ENCODE data around the gene PTPN2.
"Not testable (repeated sequence)": the region's sequence is repeated elsewhere in the genome, so short reads cannot be mapped to it uniquely, and the experiment has no call there.

The PTPN2 gene

DNA sequence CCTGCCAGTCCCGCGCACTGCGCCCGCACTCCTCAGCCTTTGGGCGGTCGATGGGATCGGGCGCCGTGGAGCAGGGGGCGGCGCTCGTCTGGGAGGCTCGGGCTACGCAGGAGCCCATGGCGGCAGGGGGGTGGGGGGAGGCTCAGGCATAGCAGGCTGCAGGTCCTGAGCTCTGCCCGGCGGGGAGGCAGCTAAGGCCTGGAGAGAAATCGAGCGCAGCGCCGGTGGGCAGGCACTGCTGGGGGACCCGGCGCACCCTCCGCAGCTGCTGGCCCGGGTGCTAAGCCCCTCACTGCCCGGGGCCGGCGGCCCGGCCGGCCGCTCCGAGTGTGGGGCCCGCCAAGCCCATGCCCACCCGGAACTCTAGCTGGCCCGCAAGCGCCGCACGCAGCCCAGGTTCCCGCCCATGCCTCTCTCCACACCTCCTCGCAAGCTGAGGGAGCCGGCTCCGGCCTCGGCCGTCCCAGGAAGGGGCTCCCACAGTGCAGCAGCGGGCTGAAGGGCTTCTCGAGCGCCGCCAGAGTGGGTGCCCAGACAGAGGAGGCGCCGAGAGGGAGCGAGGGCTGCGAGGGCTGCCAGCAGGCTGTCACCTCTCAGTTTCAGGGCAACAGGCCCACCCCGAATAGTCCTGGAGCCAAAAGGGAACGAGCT, 107.1 kb downstream of the PTPN2 start:
- DNase-seq (ENCODE audit: low read depth in 4 of 4, low spot score in 1 of 4), result no peak

DNA sequence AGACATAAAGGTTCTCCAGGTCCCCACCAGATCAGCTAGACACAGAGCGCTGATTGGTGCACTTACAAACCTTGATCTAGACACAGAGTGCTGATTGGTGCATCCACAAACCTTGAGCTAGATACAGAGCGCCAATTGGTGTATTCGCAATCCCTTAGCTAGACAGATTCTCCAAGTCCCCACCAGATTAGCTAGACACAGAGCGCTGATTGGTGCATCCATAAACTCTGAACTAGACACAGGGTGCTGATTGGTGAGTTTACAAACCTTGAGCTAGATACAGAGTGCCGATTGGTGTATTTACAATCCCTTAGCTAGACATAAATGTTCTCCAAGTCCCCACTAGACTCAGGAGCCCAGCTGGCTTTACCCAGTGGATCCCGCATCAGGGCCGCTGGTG, 107.6 kb downstream of the PTPN2 start:
- not testable (repeated sequence) for DNase-seq (ENCODE audit: low read depth in 4 of 4, low spot score in 1 of 4)

DNA sequence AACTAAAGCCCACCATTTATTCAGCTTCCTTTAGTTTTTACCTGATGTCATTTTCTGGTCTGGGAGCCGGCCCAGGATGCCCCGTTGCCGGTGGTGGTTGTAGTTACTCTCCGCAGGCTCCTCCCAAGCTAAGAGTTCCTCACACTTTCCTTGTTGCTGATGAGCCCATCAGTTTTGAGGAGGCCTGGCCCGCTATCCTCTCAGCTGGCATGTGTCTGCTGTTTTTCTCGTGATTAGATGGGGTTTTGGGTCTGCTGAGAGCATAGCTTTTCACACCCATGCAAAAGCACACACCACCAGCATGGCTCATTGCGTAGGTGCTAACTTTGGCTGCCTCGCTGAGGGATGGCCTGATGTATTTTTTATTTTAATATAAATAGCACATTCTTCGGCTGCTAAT, 109.1 kb downstream of the PTPN2 start:
- DNase-seq (ENCODE audit: low read depth in 4 of 4, low spot score in 1 of 4), result no peak

DNA sequence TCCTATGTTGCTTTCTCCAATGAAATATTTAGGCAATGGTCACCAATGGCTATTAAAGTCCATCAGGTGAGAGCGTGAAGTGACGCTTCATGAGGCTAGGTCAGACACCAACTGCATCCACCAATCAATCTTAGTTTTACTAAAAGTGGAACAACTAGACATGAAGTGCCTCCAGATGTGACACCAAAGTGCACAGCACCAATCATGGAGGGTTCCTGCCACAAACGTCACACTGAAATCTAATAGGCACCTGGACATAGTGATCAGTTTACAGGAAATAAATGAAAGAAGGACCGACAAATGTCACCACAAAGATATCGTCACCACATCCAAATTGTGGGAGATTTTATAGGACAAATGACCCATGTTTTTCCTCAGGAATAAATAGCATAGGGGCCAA, 110.7 kb downstream of the PTPN2 start:
- no peak for DNase-seq (ENCODE audit: low read depth in 4 of 4, low spot score in 1 of 4)

DNA sequence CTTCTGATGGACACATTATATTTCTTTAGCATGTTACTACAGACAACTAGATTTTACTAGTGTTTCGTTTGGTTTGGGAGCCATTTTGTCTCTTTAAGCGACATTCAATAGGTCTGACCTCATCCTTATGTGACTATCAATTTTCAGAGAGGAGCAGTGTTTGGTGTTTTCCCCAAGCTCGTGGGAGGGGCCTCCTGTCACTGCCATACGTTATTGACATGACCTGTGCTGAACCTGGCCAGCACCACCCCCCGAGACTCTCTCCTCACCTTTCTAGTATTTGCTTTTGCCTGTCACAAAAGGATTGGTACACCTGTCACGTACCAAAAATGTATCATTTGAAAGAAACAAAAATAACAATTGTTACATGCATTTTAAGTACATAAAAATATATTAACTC, 111.9 kb downstream of the PTPN2 start:
- DNase-seq (ENCODE audit: low read depth in 4 of 4, low spot score in 1 of 4), result no peak

DNA sequence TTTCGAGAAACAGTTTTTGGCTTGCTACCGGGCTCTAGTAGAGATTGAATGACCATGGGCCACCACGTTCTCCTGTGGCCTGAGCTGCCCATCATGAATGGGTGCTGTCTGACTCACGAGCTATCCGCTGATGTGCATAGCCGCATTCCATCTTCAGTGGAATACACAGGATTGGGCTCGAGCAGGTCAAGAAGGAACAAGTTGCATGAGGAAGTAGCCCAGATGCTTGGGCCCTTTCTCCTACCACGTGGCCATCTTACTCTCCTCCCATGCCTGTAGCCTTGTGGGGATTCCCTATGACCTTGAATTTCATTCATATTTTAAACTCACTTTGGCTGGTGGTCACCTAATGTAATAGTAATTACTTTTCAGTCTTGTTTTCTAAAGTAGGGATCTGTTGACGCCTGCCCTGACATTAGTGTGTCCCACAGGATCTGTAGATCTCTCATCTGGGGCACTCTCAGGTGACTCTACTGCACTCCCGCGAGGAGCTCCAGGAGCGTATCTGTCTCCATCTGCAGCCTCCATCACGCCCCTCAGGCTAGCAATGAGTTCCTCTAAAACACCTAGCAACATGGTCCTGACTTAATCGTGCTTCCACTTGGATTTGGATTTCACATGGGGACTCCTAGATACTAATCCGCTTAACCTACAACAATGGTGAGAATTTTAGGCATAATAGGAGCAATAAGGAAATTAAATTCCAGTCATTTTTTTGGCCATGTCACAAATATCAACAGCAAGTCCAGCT, 113.4 kb downstream of the PTPN2 start:
- DNase-seq (ENCODE audit: low read depth in 4 of 4, low spot score in 1 of 4), result no peak

DNA sequence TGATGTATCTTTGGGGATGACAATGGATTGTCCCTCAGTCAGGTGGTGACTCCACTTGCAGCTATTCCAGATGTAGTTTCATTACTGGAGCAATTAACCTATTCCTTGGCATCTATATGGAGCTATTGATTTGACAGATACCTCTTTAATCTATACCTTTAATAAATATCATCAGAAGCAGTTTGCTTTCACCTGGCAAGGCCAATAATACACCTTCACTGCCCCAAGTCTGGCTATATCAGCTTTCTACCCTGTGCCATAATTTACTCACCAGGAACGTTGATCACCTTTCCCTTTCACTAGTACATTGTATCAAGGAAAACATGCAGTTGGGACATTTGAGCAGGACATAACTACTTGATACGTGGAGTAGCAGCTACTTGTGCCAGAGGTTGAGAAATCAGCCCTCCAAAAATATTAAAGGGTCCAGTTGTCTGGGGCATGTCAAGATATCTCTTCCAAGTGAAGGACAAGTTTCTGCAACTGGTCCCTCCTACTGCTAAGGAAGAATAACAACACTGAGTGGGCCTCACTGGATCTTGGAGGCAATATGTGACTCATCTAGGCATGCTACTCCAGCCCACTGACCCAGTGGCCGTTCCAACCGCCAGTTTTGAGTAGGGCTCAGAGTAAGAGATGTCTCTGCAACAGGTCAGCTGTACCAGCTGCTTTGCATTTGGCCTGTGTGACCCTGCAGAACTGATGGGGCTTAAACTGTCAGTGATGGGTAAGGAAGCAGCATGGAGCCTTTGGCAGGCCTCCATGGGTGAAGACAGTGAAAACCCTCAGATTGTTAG, 114.2 kb downstream of the PTPN2 start:
- no peak for DNase-seq (ENCODE audit: low read depth in 4 of 4, low spot score in 1 of 4)

DNA sequence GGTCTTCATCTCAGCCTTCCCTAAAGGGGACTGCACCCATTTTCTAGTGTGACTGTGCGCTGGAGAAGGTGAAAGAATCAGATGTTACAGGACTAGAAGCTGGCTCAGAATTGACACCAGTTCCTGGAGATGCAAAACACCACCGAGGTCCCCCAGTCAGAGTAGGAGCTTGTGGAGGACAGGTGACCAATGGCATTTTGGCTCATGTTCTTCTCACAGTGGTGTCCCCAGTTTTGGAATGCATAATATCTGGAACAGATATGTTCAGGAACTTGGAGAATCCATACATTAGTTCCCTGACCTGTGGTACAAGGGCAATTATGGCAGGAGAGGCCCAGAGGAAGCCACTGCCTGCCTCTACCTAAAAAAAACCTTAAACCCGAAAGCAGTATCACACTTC, 114.9 kb downstream of the PTPN2 start:
- no peak for DNase-seq (ENCODE audit: low read depth in 4 of 4, low spot score in 1 of 4)

DNA sequence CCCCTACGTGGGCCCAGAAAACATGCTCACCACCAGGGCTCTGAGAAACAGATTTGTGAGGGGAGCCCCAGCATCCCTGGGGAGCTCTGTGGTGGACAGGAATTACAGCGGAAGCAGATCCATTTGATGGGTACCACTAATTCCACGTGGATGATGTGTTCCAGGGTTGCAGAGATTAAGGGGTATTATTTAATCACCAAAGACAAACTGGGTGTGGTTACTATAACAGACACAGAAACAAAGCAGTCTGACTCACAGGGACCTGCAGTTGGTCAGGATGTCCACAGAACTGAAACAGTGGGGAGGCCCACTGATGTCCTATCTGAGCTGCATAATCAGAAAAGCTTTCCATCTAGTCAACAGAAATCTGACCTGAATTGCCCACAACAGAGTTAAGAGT, 115.4 kb downstream of the PTPN2 start:
- DNase-seq (ENCODE audit: low read depth in 4 of 4, low spot score in 1 of 4), result no peak

DNA sequence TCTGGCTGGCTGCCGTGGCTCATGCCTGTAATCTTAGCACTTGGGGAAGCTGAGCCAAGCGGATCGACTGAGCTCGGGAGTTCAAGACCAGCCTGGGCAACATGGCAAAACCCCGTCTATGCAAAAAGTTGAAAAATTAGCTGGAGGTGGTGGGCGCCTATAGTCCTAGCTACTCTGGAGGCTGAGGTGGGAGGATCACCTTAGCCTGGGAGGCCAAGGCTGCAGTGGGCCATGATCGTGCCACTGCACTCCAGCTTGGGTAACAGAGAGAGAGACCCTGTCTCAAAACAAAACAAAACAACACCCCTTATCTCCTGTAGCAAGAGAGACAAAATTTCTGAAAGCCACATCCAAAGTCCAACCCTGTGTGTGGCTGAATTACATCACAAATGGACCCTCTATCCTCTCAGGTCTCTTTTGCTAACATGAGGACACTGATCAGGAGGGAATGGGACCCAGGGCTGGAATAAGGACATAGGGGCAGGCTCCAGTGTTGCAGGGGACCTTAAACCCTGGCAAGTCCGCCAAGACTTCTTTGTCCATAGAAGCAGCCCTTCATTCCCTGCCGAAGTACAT, 116.4 kb downstream of the PTPN2 start:
- DNase-seq (ENCODE audit: low read depth in 4 of 4, low spot score in 1 of 4), result no peak

DNA sequence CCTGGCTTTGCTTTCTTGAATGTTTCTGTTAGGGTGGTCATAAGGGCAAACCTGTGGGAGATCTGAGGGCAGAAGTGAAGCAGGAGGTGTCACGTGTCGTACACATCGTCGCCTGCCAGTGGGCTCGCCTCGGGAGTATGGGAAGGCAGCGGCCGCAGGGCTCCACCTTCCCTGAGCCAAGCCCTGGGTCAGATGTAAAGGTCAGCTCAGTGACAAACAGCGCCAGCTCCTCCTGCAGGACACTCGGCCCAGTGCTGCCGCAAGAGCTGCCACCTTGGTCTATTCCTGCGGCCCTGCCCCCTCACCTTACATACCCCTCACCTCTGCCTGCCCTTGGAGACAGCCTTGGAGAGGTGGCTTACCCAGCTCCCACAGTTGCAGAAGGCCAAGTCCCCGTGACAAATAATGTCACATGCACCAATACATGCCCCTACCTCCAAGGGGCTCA, 117.0 kb downstream of the PTPN2 start:
- DNase-seq (ENCODE audit: low read depth in 4 of 4, low spot score in 1 of 4), result no peak

DNA sequence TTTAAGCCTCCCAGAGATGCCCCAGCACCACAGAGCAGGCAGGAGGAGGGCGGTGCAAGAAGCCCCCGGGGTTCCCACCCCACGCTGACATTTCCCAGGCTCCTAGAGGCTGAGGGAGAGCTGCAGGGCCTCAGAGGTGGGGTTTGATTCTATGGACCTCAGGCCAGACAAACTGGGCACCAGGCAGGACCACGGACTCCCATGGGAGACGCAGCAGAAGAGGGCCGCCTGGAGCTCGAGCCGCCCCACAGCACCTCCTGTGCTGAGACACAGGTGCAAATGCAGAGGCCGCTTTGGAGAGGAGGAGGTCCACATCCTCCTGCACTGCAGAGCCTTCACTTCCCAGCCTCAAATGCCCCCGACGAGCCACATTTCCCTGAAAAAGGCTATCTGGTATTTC, 118.5 kb downstream of the PTPN2 start:
- no peak for DNase-seq (ENCODE audit: low read depth in 4 of 4, low spot score in 1 of 4)

DNA sequence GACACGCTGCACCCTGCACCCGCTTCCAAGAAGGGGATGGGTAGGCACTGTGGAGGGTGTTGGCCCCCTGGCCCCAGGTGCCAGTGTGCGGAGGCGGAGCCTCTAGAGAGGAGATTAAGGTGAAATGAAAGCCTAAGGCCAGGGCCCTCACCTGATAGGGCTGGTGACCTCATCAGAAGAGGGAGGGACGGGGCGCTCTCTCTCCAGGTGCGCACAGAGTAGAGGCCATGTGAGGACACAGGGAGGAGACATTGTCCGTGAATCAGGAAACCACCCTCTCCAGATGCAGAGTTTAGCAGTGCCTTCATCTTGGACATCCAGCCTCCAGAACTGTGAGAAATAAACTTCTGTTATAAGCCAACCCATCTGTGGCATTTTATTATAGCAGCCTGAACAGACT, 118.9 kb downstream of the PTPN2 start:
- DNase-seq (ENCODE audit: low read depth in 4 of 4, low spot score in 1 of 4), result no peak

DNA sequence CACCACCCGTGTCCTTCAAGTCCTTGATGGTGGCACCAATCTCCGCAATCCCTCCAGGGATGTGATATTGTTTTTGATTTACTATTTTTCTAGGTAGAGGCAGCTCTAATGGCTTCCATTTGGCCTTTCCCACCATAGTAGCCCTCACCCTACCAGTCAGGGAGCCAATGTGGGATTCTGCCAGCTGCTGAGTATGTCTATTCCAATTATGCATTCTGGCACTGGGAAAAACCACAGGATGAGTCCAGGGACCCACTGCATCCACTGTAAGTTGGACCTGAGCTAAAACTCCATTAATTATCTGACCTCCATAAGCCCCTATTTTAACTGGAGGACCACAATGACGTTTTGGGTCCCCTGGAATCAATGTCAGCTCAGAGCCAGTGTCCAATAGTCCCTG, 125.5 kb downstream of the PTPN2 start:
- not testable (repeated sequence) for DNase-seq (ENCODE audit: low read depth in 4 of 4, low spot score in 1 of 4)

DNA sequence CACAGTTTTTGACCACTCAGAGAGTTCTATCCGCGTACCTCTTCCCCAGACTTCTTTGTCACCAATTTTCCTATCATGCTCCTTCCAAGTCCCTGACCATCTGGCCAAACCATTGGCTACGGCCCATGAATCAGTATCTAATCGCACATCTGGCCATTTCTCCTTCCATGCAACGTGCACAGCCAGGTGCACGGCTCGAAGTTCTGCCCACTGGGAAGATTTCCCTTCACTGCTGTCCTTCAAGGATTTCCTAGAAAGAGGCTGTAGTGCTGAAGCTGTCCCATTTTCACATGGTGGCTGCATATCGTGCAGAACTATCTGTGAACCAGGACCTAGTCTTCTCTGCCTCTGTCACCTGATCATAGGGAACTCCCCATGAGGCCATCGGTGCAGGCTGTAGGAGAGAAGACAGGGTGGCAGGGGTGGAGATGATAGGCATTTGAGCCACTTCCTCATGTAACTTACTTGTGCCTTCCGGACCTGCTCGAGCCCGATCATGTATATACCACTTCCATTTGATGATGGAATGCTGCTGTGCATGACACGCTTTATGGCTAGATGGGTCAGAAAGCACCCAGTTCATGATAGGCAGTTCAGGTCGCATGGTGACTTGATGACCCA, 127.3 kb downstream of the PTPN2 start:
- not testable (repeated sequence) for DNase-seq (ENCODE audit: low read depth in 4 of 4, low spot score in 1 of 4)

DNA sequence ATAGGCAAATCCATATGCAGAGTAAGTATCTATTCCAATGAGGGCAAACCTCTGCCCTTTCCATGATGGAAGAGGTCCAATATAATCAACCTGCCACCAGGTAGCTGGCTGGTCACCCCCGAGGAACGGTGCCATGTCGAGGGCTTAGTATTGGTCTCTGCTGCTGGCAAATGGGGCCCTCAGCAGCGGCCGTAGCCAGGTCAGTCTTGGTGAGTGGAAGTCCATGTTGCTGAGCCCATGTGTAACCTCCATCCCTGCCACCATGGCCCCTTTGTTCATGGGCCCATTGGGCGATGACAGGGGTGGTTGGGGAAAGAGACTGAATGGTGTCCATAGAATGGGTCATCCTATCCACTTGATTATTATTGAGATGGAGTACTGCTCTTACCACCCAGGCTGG, 128.4 kb downstream of the PTPN2 start:
- not testable (repeated sequence) for DNase-seq (ENCODE audit: low read depth in 4 of 4, low spot score in 1 of 4)

DNA sequence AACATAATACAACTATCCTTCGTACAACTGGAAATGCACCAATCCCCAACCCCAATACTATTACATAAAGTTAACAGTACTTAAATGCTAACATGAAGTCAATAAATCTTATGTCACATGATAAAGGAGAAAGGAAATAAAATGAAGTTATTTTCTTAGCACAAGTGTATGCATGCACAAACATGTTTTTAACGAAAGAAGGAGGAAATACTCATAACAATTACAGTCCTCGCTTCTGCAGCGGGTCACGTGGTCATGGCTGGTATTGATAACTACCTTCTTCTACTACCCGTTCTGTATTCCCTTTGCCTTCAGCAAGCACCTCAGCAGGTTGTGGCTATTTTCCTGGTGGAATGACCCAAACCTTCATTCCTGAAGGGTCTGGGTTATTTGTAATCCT, 129.5 kb downstream of the PTPN2 start:
- DNase-seq (ENCODE audit: low read depth in 4 of 4, low spot score in 1 of 4), result no peak

DNA sequence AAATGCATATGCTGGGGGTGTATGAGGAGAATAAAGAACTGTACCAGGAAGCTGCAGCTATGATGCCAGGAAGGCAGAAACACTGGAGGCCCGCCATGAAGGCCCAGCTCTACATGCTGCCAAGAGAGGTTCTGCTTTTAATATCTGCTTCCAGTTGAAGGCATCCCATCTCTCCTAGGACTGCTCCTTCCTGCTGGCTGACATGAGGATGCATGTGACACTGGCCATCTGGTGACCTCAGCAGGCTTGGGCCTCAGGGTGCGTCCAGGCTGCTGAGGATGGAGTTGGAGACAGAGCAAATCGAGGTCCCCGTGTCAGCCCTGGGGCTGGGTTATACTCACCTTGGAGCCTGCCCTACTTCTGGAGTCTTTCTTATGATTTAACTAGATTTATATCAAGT, 132.1 kb downstream of the PTPN2 start:
- no peak for DNase-seq (ENCODE audit: low read depth in 4 of 4, low spot score in 1 of 4)

DNA sequence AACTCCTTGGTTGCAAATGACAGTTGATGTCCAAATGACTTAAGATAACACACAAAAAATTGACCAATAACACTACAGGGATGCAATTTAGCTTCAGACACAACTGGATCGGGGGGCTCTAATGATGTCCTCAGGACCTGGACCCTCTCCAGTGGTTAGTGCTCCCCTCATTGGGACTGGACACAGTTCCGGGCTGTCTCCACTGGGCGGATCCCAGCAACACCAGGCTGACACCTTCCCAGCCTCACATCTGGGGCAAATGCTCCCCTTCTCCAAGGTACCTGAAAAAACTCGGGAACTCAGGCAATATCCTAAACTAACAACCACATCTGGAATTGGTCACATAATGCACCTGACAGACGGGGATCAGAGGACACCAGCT, 132.5 kb downstream of the PTPN2 start:
- DNase-seq (ENCODE audit: low read depth in 4 of 4, low spot score in 1 of 4), result no peak

DNA sequence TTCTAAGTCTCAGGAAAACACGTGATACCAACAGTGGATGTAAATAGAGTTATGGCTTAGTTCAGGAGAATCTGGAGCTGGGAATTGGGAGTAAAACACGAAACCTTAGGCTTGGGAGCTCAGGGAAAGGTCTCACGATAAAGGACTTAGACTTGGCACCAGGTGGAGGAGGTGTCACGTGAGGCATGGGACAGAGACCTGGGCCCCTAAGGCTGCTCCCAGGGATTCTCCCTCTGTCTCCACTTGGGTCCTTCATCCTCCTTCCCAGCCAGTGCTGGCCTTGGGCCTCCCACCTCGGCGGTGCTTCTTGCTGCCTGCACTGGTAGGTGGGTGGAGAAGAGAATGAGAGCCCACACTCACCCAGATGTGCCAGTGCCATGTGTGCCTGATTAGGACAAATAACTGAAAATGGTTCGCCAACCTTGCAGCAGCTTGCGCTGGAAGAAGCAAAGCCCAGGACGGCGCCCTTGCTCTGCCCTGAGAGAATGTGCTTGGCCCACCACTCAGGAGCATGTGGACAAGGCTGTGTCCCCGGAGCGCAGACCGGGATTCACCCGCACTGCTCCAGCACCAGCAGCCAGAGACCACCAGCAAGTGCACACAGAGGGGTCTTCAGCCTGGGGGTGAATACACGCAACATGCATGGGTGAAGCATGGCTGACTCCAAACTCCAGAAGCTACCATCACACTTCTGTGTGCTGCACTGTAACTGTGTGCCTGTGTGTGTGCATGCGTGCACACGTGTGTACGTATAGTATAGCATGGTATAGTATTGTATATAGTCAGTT, 133.1 kb downstream of the PTPN2 start:
- DNase-seq (ENCODE audit: low read depth in 4 of 4, low spot score in 1 of 4), result no peak
